ENCODE measurements around the gene RBM12. TPM values are rescaled to one million over a fixed set of nuclear protein-coding genes. Genes with fewer than 3 reads are reported as not detected.

RBM12 gene
- total and polyA plus RNA-seq, 12 donors = 6.0 to 63.0 (median 51.5) TPM

DNA sequence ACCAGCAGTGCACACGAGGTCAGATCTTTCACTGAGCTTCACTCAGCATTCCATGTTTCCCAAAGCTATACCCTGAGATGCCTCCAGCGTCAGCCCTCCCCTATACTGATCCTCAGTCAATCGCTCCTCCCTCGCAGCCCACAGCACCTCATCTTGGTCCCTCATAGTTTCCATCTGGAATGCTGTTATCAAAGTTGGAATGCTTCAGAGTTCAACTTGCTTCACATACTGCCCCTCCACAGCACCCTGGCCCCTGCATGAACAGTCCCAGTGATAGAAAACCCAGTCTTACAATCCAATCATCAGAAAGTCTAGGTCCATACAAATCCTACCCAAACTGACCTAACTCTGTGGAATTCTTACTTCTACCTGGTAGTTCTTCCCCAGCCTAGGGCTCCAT, 29.0 kb downstream of the RBM12 start:
- Histone ChIP-seq H3K27me3 (no peaks in the 10 kb centered on the region), H3K4me1 (peaks cover 3 to 43% (median 21%) of the 10 kb centered on the region in 9 donors), H3K9me3 (no peaks in the 10 kb centered on the region), H3K27ac (no peak overlapping the region), H3K4me3 (no peak overlapping the region), H3K36me3 (peaks cover 0 to 27% (median 10%) of the 10 kb centered on the region in 9 donors)
- DNase-seq (no peak), ATAC-seq (peak in 6 of 8 donors; percentile 17 to 58 (median 37))
- intact Hi-C loops (cut with DNase I) = no loop called here
- TF ChIP-seq, protein P1, sequence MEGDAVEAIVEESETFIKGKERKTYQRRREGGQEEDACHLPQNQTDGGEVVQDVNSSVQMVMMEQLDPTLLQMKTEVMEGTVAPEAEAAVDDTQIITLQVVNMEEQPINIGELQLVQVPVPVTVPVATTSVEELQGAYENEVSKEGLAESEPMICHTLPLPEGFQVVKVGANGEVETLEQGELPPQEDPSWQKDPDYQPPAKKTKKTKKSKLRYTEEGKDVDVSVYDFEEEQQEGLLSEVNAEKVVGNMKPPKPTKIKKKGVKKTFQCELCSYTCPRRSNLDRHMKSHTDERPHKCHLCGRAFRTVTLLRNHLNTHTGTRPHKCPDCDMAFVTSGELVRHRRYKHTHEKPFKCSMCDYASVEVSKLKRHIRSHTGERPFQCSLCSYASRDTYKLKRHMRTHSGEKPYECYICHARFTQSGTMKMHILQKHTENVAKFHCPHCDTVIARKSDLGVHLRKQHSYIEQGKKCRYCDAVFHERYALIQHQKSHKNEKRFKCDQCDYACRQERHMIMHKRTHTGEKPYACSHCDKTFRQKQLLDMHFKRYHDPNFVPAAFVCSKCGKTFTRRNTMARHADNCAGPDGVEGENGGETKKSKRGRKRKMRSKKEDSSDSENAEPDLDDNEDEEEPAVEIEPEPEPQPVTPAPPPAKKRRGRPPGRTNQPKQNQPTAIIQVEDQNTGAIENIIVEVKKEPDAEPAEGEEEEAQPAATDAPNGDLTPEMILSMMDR (IDR thresholded peaks at IDR 0.05) = no peak
- WGBS, 2 donors = 32 to 45% methylated on average over 4 of the region's 4 CpGs

DNA sequence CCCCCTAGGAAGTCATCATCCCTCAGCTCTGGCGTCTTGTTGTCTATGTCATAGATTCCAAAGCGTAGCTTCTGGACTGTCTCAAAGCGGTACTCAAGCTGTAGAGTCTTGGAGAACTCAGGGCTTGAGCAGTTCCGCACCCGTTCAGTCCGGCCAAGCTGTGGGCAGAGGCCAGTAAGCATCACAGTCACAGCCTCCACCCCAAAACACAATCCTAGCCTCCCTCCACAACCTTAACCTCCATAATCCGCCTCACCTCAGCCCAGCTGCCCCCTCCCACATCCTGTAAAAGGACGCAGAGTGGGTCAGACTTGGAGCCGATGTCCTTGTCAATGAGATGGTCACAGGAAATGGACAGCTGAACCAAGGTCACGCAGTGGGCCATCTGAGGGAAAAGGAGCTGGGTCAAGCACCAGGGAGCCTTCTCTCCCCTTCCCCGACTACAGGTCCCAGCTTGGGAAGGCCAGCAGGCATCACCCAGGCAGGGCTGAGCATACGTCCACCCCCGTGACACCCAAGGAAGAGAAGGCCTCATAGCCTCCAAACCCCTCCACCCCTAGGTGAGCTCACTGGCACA, 32.1 kb downstream of the RBM12 start:
- DNase-seq (no peak), ATAC-seq (peak in 1 of 8 donors; percentile 12)
- peaks cover 0 to 57% (median 30%) of the 10 kb centered on the region in 9 donors for H3K36me3 ChIP-seq

DNA sequence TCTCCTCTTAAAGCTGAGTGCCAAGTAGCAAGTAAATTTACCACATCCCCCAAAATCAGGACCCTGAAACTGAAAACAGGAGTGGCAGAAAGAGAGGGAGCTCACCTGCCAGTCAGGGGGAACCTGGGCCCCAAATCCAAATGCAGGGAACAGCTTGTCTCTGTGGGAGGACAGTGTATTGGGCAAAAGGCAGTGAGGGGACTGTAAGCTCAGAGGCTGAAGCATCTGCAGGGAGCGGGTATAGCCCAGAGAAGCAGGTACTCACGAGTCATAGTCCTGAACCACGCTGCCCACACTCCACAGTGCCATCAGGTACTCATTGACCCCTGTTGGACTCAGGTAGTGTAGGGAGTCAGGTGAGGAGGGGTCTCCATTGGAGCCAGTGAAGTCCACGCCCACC, 34.1 kb downstream of the RBM12 start:
- Histone ChIP-seq H3K4me1 (peaks cover 0 to 8% (median 6%) of the 10 kb centered on the region in 9 donors), H3K27me3 (no peaks in the 10 kb centered on the region), H3K27ac (no peak overlapping the region), H3K4me3 (no peak overlapping the region), H3K36me3 (peaks cover 0 to 77% (median 47%) of the 10 kb centered on the region in 9 donors), H3K9me3 (no peaks in the 10 kb centered on the region)
- 93 to 97% methylated on average over 4 of the region's 4 CpGs for WGBS, 2 donors
- intact Hi-C loops (cut with DNase I) = no loop called here
- TF ChIP-seq, protein P1 (IDR thresholded peaks at IDR 0.05) = no peak
- ATAC-seq = no peak
- no peak for DNase-seq

More for the DNA sequence above, 32.1 kb downstream of the RBM12 start:
- TF ChIP-seq, protein P1 (IDR thresholded peaks at IDR 0.05) = no peak
- Histone ChIP-seq H3K27ac (no peak overlapping the region), H3K27me3 (no peaks in the 10 kb centered on the region), H3K9me3 (no peaks in the 10 kb centered on the region), H3K4me3 (no peak overlapping the region), H3K4me1 (peaks cover 3 to 27% (median 17%) of the 10 kb centered on the region in 9 donors)
- intact Hi-C loops (cut with DNase I) = no loop called here
- WGBS, 2 donors = 93 to 94% methylated on average over 13 of the region's 13 CpGs

DNA sequence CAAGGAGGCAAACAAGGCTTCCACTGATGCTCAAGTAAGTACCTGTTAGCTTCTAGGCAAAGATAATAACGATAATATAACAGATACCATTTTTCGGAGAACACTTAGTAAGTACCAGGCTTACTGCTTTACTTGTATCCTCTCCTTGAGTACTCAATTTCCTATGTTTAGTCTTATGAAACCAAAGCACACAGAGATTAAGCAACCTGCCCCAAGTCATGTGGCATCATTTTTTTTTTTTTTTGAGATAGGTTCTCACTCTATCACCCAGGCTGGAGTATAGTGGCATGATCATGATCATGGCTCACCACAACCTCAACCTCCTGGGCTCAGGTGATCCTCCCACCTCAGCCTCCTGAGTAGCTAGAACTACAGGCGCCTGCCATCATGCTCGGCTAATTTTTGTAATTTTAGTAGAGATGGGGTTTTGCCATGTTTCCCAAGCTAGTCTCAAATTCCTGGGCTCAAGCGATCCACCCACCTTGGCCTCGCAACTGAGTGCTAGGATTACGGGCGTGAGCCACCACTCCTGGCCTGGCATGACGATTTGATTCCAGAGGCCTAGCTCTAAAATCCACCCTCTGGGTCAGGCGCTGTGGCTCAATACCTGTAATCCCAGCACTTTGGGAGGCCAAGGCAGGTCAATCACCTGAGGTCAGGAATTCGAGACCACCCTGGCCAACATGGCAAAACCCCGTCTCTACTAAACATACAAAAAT, 35.1 kb downstream of the RBM12 start:
- intact Hi-C loops (cut with DNase I) = no loop called here
- Histone ChIP-seq H3K4me1 (no peaks in the 10 kb centered on the region), H3K27me3 (no peaks in the 10 kb centered on the region), H3K27ac (no peak overlapping the region), H3K4me3 (no peak overlapping the region), H3K9me3 (no peaks in the 10 kb centered on the region), H3K36me3 (peaks cover 0 to 88% (median 57%) of the 10 kb centered on the region in 9 donors)
- 95 to 98% methylated on average over 12 of the region's 12 CpGs for WGBS, 2 donors
- TF ChIP-seq, protein P1 (IDR thresholded peaks at IDR 0.05) = no peak
- DNase-seq (no peak), ATAC-seq (no peak)

Measured in heart right ventricle (tissue), 16 donors.